Endothelial cell of umbilical vein (primary cell): Measurements from ENCODE around the gene TBCD. TPM values are rescaled to one million over a fixed set of nuclear protein-coding genes. Genes with fewer than 3 reads are reported as not detected.

Experiments used
- BruUV-seq: library from RNA; stranded (reverse); fragments of 400-500 nt; replicated peaks from 2 replicates; lab custom pipeline; 2021; lab: Mats Ljungman, UMichigan
- CTCF ChIA-PET: fragments of 300-600, 350-600 bp; sonication (Branson Sonifier 250); formaldehyde crosslinking; loops from one replicate; lab custom pipeline; 2021; ENCODE audit warnings: antibody characterized with exemption, inconsistent platforms; lab: Charles Lee
- POLR2A ChIA-PET: fragments of 300-600, 350-600 bp; sonication (Branson Sonifier 250); formaldehyde crosslinking; loops from one replicate; lab custom pipeline; 2021; ENCODE audit warnings: antibody characterized with exemption, inconsistent platforms; lab: Charles Lee
- DNase-seq: peaks from one replicate; pipeline ENCODE4 v3.0.0-alpha.2; 2011; ENCODE audit warnings: low read depth, low spot score
- FAIRE-seq: peaks from 2 replicates; lab custom pipeline; 2011; peaks lifted over from hg19 to GRCh38; lab: Jason Lieb, UNC
- H2AFZ ChIP-seq: 2 replicates; pipeline ENCODE4 v1.6.0; 2012; ENCODE audit warnings: low read depth, low read length, control low read depth, inconsistent platforms
- H3K27ac ChIP-seq: 2 replicates; pipeline ENCODE4 v1.5.1; 2011; ENCODE audit warnings: low read depth, mild to moderate bottlenecking, control low read depth, low read length, moderate library complexity; ENCODE audit not compliant: insufficient read depth
- H3K27me3 ChIP-seq, 2 experiments: 2 replicates each; pipeline versions ENCODE4 v1.6.0 to v1.6.1; 2011; ENCODE audit warnings: low read length in 2 of 2, mixed read lengths in 1 of 2; ENCODE audit not compliant: control insufficient read depth in 2 of 2, insufficient read depth in 2 of 2
- H3K36me3 ChIP-seq, 2 experiments: 2 replicates in 1 of 2; 3 replicates in 1 of 2; pipeline ENCODE4 v1.5.1; 2011; ENCODE audit warnings: low read length in 2 of 2, mild to moderate bottlenecking in 1 of 2, moderate library complexity in 1 of 2; ENCODE audit not compliant: control insufficient read depth in 2 of 2, insufficient read depth in 2 of 2; ENCODE audit errors: extremely low read depth in 1 of 2
- H3K4me1 ChIP-seq: 3 replicates; pipeline ENCODE4 v1.5.1; 2011; ENCODE audit warnings: mild to moderate bottlenecking, low read length; ENCODE audit not compliant: control insufficient read depth, insufficient read depth; ENCODE audit errors: extremely low read depth
- H3K4me2 ChIP-seq: 2 replicates; pipeline ENCODE4 v1.6.1; 2011; ENCODE audit warnings: low read length, control low read depth, mixed read lengths; ENCODE audit not compliant: insufficient read depth
- H3K4me3 ChIP-seq, 3 experiments: fragments of 200-600 bp in 1 of 3; sonication (generic), shearing (Covaris generic) in 1 of 3; replicated peaks in 1 of 3; 2 replicates each; pipeline ENCODE4 v1.5.1; 2011 to 2016; ENCODE audit warnings: control low read depth in 3 of 3, low read length in 3 of 3, mild to moderate bottlenecking in 2 of 3, inconsistent platforms in 1 of 3, low read depth in 1 of 3, moderate library complexity in 1 of 3; ENCODE audit not compliant: insufficient read depth in 1 of 3
- H3K79me2 ChIP-seq: 2 replicates; pipeline ENCODE4 v1.6.0; 2012; ENCODE audit warnings: low read length, inconsistent platforms; ENCODE audit not compliant: control insufficient read depth, insufficient read depth
- H3K9ac ChIP-seq: replicated peaks from 2 replicates; pipeline ENCODE3; 2011; ENCODE audit warnings: low read length, control low read depth; ENCODE audit not compliant: insufficient read depth; ENCODE audit errors: extremely low read depth
- H3K9me1 ChIP-seq: replicated peaks from 3 replicates; pipeline ENCODE4 v1.6.0; 2011; ENCODE audit warnings: mild to moderate bottlenecking, low read length; ENCODE audit not compliant: control insufficient read depth, insufficient read depth; ENCODE audit errors: extremely low read depth
- H3K9me3 ChIP-seq: replicated peaks from 2 replicates; pipeline ENCODE4 v1.5.1; 2012; ENCODE audit warnings: low read length, inconsistent platforms; ENCODE audit not compliant: control insufficient read depth, insufficient read depth
- H4K20me1 ChIP-seq: replicated peaks from 2 replicates; pipeline ENCODE3; 2011; ENCODE audit warnings: mild to moderate bottlenecking, low read length; ENCODE audit not compliant: control insufficient read depth, insufficient read depth; ENCODE audit errors: extremely low read depth
- CTCF ChIP-seq, 2 donors: IDR thresholded peaks; 1 replicate in 1 of 2; 2 replicates in 1 of 2; pipeline ENCODE4 v1.5.1; 2011; ENCODE audit warnings: low read length in 2 of 2, mild to moderate bottlenecking in 2 of 2, moderate library complexity in 2 of 2, control low read depth in 1 of 2, inconsistent platforms in 1 of 2, low read depth in 1 of 2; ENCODE audit not compliant: insufficient read depth in 1 of 2; ENCODE audit errors: extremely low read depth in 1 of 2
- EZH2 ChIP-seq: IDR thresholded peaks from 2 replicates; pipeline ENCODE4 v1.6.1; 2012; ENCODE audit warnings: borderline replicate concordance, low read depth, mild to moderate bottlenecking, moderate library complexity, low read length, inconsistent platforms; ENCODE audit not compliant: severe bottlenecking
- FOS ChIP-seq: IDR thresholded peaks from 2 replicates; pipeline ENCODE4 v1.6.1; 2011; ENCODE audit warnings: mild to moderate bottlenecking, low read length, moderate library complexity, borderline replicate concordance; ENCODE audit not compliant: insufficient read depth
- GATA2 ChIP-seq: IDR thresholded peaks from 2 replicates; pipeline ENCODE4 v1.7.0; 2011; ENCODE audit warnings: low read depth, mild to moderate bottlenecking, moderate library complexity, mixed read lengths, low read length; ENCODE audit not compliant: insufficient read length, insufficient read depth
- JUN ChIP-seq: IDR thresholded peaks from 2 replicates; pipeline ENCODE4 v1.6.1; 2011; ENCODE audit warnings: borderline replicate concordance, low read depth; ENCODE audit not compliant: insufficient read length, insufficient read depth
- MAX ChIP-seq: IDR thresholded peaks from 2 replicates; pipeline ENCODE4 v1.6.1; 2011; ENCODE audit not compliant: insufficient read depth, insufficient read length
- MYC ChIP-seq: IDR thresholded peaks from one replicate; pipeline ENCODE4 v1.6.1; 2011; ENCODE audit warnings: mild to moderate bottlenecking, low read depth, low read length
- POLR2A ChIP-seq: IDR thresholded peaks from 2 replicates; pipeline ENCODE4 v1.6.1; 2012; ENCODE audit warnings: low read depth, mild to moderate bottlenecking, control low read depth, low read length
- POLR2AphosphoS5 ChIP-seq: IDR thresholded peaks from 2 replicates; pipeline ENCODE4 v1.6.1; 2012; ENCODE audit warnings: low read depth, mild to moderate bottlenecking, control low read depth, low read length, moderate library complexity; ENCODE audit not compliant: insufficient read depth
- dilution Hi-C: fragments of 300-500 bp; cut with MboI; formaldehyde crosslinking; loops from one replicate; pipeline ENCODE4 v1.15.0; 2019; ENCODE audit warnings: low sequenced_read_pairs; ENCODE audit not compliant: extremely low pct_ligation_motif_present
- intact Hi-C: fragments of 100-400 bp; cut with micrococcal nuclease; formaldehyde crosslinking; loops from one replicate; pipeline ENCODE4 v1.10.0; 2022
- polyA plus RNA-seq, 4 experiments: library from polyadenylated mRNA; depleted of rRNA in 3 of 4; stranded (reverse) in 3 of 4; unstranded in 1 of 4; fragments of >200 nt; gene quantifications; 2 replicates each; pipeline versions ENCODE4 v1.2.1 to v1.2.3, GENCODE V29; 2011 to 2012; ENCODE audit warnings: missing spikeins in 1 of 4
- total RNA-seq: library from RNA; stranded (reverse); gene quantifications from 2 replicates; pipeline ENCODE4 v1.2.3, GENCODE V29; 2021

Gene TBCD
- total and polyA plus RNA-seq, 2 donors (not counting 3 experiments of a cell fraction or from before 2014, with no cell fraction given): 121 to 145 TPM

GRCh38 chr17:82915010-82915756 lies 163.3 kb downstream of the TBCD start:
- Histone ChIP-seq H3K79me2 (peaks cover 2% of the 10 kb centered on the region), H3K27ac (no peak overlapping the region), H3K9ac (no peak overlapping the region), H4K20me1 (no peaks in the 10 kb centered on the region), H3K4me3 (no peak overlapping the region), H3K9me3 (no peaks in the 10 kb centered on the region), H3K9me1 (no peaks in the 10 kb centered on the region), H3K36me3 (peaks cover 0 to 15% of the 10 kb centered on the region in 2 experiments), H3K27me3 (no peaks in the 10 kb centered on the region), H3K4me1 (no peaks in the 10 kb centered on the region), H3K4me2 (no peak overlapping the region), H2AFZ (no peak overlapping the region)
- TF ChIP-seq MYC: no peak
- TF ChIP-seq GATA2: no peak
- TF ChIP-seq CTCF (IDR thresholded peaks at IDR 0.05; ENCODE audit: extremely low read depth in 1 of 2, insufficient read depth in 1 of 2, low read depth in 1 of 2, low read length in 2 of 2): peak in 1 of 2 donors; percentile 26
- FAIRE-seq (peak; percentile 40), DNase-seq (no peak)
- CTCF ChIA-PET: interaction anchor here (0.8 to 12.2 kb wide), 11 partner anchors 11 to 152 kb away, joined by 3 to 176 read pairs (median 4); no protein-coding TSS in a partner anchor
- dilution Hi-C loops (no loop called here), intact Hi-C loops (no loop called here)
- BruUV-seq: no TSS peak
- POLR2A ChIA-PET: no interaction called here

- dilution Hi-C loops (no loop called here), intact Hi-C loops (loop anchor here (2.0 kb wide), 2 partner anchors 39 to 47 kb away; no protein-coding TSS in a partner anchor)
- BruUV-seq: no TSS peak
- Histone ChIP-seq H3K4me2 (no peak overlapping the region), H3K27me3 (no peaks in the 10 kb centered on the region), H3K9me1 (no peaks in the 10 kb centered on the region), H3K79me2 (peaks cover 2% of the 10 kb centered on the region), H3K9ac (no peak overlapping the region), H3K4me3 (no peak overlapping the region), H2AFZ (no peak overlapping the region), H3K4me1 (no peaks in the 10 kb centered on the region), H4K20me1 (no peaks in the 10 kb centered on the region), H3K9me3 (no peaks in the 10 kb centered on the region), H3K36me3 (peaks cover 0 to 15% of the 10 kb centered on the region in 2 experiments), H3K27ac (no peak overlapping the region)
- ChIA-PET POLR2A (no interaction called here), CTCF (interaction anchor here (12.2 kb wide), 1 partner anchor 135 kb away, joined by 176 read pairs; no protein-coding TSS in a partner anchor)
- DNase-seq (no peak), FAIRE-seq (peak; percentile 8)
- TF ChIP-seq FOS: no peak
- TF ChIP-seq CTCF (IDR thresholded peaks at IDR 0.05; ENCODE audit: extremely low read depth in 1 of 2, insufficient read depth in 1 of 2, low read depth in 1 of 2, low read length in 2 of 2): no peak
- TF ChIP-seq GATA2: no peak
- TF ChIP-seq EZH2: no peak
- no peak for TF ChIP-seq POLR2A
- no peak for TF ChIP-seq MAX
- no peak for TF ChIP-seq POLR2AphosphoS5
- TF ChIP-seq JUN: no peak
- TF ChIP-seq MYC: no peak
Observed at GRCh38 chr17:82915757-82916027, 163.8 kb downstream of the TBCD start.
